Measurements from ENCODE around the gene NRN1.

GRCh38 chr6:6005051-6006005 lies 1.4 kb downstream of the NRN1 start:
- no peak for TF ChIP-seq POLR2A (IDR thresholded peaks at IDR 0.05)
- TF ChIP-seq CTCF (IDR thresholded peaks at IDR 0.05) = no peak

Data from adrenal gland (tissue), 5 donors.